ENCODE measurements around the gene HDLBP.

GRCh38 chr2:241270531-241270930 is 44.9 kb downstream of the HDLBP start:
- TF ChIP-seq, protein P1, sequence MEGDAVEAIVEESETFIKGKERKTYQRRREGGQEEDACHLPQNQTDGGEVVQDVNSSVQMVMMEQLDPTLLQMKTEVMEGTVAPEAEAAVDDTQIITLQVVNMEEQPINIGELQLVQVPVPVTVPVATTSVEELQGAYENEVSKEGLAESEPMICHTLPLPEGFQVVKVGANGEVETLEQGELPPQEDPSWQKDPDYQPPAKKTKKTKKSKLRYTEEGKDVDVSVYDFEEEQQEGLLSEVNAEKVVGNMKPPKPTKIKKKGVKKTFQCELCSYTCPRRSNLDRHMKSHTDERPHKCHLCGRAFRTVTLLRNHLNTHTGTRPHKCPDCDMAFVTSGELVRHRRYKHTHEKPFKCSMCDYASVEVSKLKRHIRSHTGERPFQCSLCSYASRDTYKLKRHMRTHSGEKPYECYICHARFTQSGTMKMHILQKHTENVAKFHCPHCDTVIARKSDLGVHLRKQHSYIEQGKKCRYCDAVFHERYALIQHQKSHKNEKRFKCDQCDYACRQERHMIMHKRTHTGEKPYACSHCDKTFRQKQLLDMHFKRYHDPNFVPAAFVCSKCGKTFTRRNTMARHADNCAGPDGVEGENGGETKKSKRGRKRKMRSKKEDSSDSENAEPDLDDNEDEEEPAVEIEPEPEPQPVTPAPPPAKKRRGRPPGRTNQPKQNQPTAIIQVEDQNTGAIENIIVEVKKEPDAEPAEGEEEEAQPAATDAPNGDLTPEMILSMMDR (IDR thresholded peaks at IDR 0.05): no peak
- TF ChIP-seq POLR2A (IDR thresholded peaks at IDR 0.05): no peak
